DOHH2 (cell line): Measurements from ENCODE around the gene NPEPPS.

Experiments
- H3F3A ChIP-seq: fragments of 200-600 bp; sonication (generic), shearing (Covaris generic); 2 replicates; pipeline ENCODE4 v1.6.0; 2016; ENCODE audit warnings: antibody characterized with exemption, mild to moderate bottlenecking; ENCODE audit not compliant: control insufficient read depth, insufficient read depth
- H3K27ac ChIP-seq: fragments of 200-600 bp; sonication (generic); 2 replicates; pipeline ENCODE4 v1.5.1; 2014; ENCODE audit warnings: low read depth, mild to moderate bottlenecking, low read length, moderate library complexity
- H3K27me3 ChIP-seq: fragments of 200-600 bp; sonication (generic); 2 replicates; pipeline ENCODE4 v1.6.1; 2014; ENCODE audit warnings: mild to moderate bottlenecking, low read length, mixed read lengths; ENCODE audit not compliant: control insufficient read depth
- H3K36me3 ChIP-seq: fragments of 200-600 bp; sonication (generic); 2 replicates; pipeline ENCODE4 v1.6.1; 2014; ENCODE audit warnings: mild to moderate bottlenecking, low read length, moderate library complexity, mixed read lengths; ENCODE audit not compliant: control insufficient read depth
- H3K4me1 ChIP-seq: fragments of 200-600 bp; sonication (generic); 2 replicates; pipeline ENCODE4 v1.6.1; 2014; ENCODE audit warnings: mild to moderate bottlenecking, low read length, mixed read lengths; ENCODE audit not compliant: control insufficient read depth
- H3K4me2 ChIP-seq: fragments of 200-600 bp; sonication (generic); 2 replicates; pipeline ENCODE4 v1.6.0; 2014; ENCODE audit warnings: mild to moderate bottlenecking, low read length, moderate library complexity
- H3K4me3 ChIP-seq: fragments of 200-600 bp; sonication (generic); 2 replicates; pipeline ENCODE4 v1.5.1; 2014; ENCODE audit warnings: mild to moderate bottlenecking, low read length, mixed read lengths
- H3K79me2 ChIP-seq: fragments of 200-600 bp; sonication (generic); 2 replicates; pipeline ENCODE4 v1.6.1; 2014; ENCODE audit warnings: mild to moderate bottlenecking, low read length, mixed read lengths; ENCODE audit not compliant: control insufficient read depth
- H3K9me2 ChIP-seq: fragments of 200-600 bp; sonication (generic); replicated peaks from 2 replicates; pipeline ENCODE4 v1.6.1; 2014; ENCODE audit warnings: mild to moderate bottlenecking, low read length, mixed read lengths; ENCODE audit not compliant: control insufficient read depth
- H3K9me3 ChIP-seq: fragments of 200-600 bp; sonication (generic); 2 replicates; pipeline ENCODE4 v1.6.1; 2014; ENCODE audit warnings: antibody characterized with exemption, low read length, mixed read lengths; ENCODE audit not compliant: control insufficient read depth, insufficient read depth
- H4K20me1 ChIP-seq: fragments of 200-600 bp; sonication (generic); 2 replicates; pipeline ENCODE4 v1.6.0; 2014; ENCODE audit warnings: low read depth, mild to moderate bottlenecking, antibody characterized with exemption, low read length, moderate library complexity; ENCODE audit not compliant: control insufficient read depth, insufficient read depth
- CTCF ChIP-seq: fragments of 200-600 bp; sonication (generic); IDR thresholded peaks from one replicate; pipeline ENCODE4 v1.5.1; 2014; ENCODE audit warnings: antibody characterized with exemption, mild to moderate bottlenecking, low read depth, low read length; ENCODE audit not compliant: poor library complexity, severe bottlenecking
- EZH2phosphoT487 ChIP-seq: fragments of 200-600 bp; sonication (generic); IDR thresholded peaks from 2 replicates; pipeline ENCODE4 v1.6.1; 2017; ENCODE audit warnings: borderline replicate concordance, mild to moderate bottlenecking, antibody characterized with exemption, low read length, moderate library complexity, mixed read lengths

The NPEPPS gene

DNA sequence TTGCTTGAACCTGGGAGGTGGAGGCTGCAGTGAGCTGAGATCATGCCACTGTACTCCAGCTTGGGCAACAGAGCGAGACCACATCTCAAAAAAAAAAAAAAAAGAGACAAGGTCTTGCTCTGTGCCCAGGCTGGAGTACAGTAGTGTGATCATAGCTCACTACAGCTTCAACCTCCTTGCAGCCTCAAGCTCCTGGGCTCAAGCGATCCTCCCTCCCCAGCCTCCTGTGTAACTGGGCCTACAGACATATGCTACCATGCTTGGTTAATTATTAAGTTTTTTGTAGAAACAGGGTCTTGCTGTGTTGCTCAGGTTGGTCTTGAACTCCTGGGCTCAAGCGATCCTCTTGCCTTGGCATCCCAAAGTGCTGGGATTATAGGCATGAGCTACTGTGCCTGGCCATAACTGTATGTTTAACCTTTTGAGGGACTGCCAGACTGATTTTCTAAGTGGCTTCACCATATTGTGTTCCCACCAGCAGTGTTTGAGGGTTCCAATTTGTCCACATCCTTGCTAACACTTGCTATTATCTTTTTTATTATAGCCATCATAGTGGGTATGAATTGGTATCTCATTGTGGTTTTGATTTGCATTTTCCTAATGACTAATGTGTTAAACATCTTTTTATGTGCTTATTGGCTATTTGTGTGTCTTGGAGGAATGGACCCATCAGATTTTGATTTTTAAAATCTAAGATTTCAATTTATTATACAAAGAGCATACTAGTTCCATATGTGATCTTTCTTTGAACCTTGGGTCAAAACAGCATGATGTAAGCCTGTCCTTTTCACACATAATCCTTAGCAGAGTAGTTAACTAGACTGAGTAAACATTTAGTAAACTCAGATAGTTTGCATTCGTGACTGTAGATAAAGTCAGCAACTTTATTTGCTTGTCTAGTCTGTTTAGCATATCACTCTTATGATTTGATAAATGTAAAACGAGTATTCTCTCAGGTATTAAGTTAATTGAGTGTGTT lies 80.8 kb downstream of the NPEPPS start:
- H4K20me1 ChIP-seq = no peaks in the 10 kb centered on the region
- no peaks in the 10 kb centered on the region for H3K9me3 ChIP-seq
- TF ChIP-seq EZH2phosphoT487 (no peak), CTCF (no peak)
- H3K27me3 ChIP-seq = no peaks in the 10 kb centered on the region
- peaks cover 15% of the 10 kb centered on the region; the same call in 1 of the 2 replicates for H3F3A ChIP-seq
- H3K4me1 ChIP-seq = no peaks in the 10 kb centered on the region
- no peaks in the 10 kb centered on the region for H3K79me2 ChIP-seq
- H3K4me2 ChIP-seq = no peak overlapping the region
- no peak overlapping the region for H3K27ac ChIP-seq
- no peak overlapping the region for H3K4me3 ChIP-seq
- H3K36me3 ChIP-seq = peaks cover 35% of the 10 kb centered on the region
- no peaks in the 10 kb centered on the region for H3K9me2 ChIP-seq

DNA sequence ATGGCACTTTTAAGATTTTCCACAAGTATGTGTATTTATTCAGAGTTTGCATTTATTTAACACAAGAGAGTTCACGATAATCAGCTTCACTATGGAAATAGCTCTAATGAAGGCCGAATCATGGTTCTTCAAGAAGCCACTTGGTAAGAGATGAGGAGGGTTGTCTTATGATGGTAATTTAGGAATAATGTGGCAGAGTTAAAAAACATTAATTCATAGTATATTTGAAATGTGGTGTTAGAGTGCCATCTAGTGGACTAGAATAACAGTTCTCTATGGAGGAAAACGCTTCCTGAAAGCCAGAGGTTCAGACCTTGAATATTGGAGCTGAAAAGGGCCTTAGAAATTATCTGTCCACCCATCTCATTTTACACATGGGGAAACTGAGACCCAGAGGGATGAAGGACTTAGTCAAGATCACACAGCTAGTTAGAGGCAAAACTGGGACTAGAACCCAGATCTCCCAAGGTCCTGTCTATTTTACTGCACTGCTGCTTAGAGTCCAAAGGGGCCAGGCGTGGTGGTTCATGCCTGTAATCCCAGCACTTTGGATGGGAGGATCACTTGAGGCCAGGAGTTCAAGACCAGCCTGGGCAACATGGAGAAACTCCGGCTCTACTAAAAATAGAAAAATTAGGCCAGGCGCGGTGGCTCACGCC lies 85.0 kb downstream of the NPEPPS start:
- TF ChIP-seq CTCF (peak; percentile 72), EZH2phosphoT487 (no peak)
- Histone ChIP-seq H3K9me2 (no peaks in the 10 kb centered on the region), H3K4me1 (no peaks in the 10 kb centered on the region), H3K36me3 (peaks cover 61% of the 10 kb centered on the region), H3K79me2 (no peaks in the 10 kb centered on the region), H3K9me3 (no peaks in the 10 kb centered on the region), H3K27me3 (no peaks in the 10 kb centered on the region), H3K27ac (no peak overlapping the region), H3K4me3 (no peak overlapping the region), H3K4me2 (no peak overlapping the region), H4K20me1 (no peaks in the 10 kb centered on the region), H3F3A (peaks cover 17% of the 10 kb centered on the region; the same call in 1 of the 2 replicates)

DNA sequence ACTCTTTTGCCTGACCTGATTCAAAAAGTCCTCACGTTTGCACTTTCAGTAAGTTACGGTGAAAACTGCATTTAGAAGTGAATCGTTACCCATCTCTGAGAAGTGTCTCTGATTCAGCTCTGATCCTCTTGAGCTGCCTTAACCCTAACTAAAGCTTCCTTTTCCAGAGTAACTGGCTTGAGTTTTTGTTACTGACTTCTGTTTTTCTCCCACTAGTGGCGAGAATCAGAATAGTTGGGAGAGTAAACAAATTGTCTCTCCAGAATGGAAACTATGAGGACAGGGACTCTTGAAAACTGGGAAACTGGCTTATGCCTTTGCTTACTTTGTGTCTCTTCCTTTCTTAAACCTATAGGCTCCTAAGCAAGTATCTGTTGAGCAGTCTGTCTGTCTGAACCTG lies 87.5 kb downstream of the NPEPPS start:
- no peaks in the 10 kb centered on the region for H4K20me1 ChIP-seq
- H3K4me2 ChIP-seq = no peak overlapping the region
- H3K79me2 ChIP-seq = no peaks in the 10 kb centered on the region
- no peak overlapping the region for H3K27ac ChIP-seq
- no peaks in the 10 kb centered on the region for H3K27me3 ChIP-seq
- no peak overlapping the region for H3K4me3 ChIP-seq
- H3F3A ChIP-seq = peaks cover 18% of the 10 kb centered on the region; the same call in 1 of the 2 replicates
- H3K36me3 ChIP-seq = peaks cover 72% of the 10 kb centered on the region
- no peaks in the 10 kb centered on the region for H3K4me1 ChIP-seq
- no peaks in the 10 kb centered on the region for H3K9me2 ChIP-seq
- TF ChIP-seq EZH2phosphoT487 (no peak), CTCF (peak; percentile 39)
- H3K9me3 ChIP-seq = no peaks in the 10 kb centered on the region
